ENCODE measurements around the gene DPYD.

DNA sequence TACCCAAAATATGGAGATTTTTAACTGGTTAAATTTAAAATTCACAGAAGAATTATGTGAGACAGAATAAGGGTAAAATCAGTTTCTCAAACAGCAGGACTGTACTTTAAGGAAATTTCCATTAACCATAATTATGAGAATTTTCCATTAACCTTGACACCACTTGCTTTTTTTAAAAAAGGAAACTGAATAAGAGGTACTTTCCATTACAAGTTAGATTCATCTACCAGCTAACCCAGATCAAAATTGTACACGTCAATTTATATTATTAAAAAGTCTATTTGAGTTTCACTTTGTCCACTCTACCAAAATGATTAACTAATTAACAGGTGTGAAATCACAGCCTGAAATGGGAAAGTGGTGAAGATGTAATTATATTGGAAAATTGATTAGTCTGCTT is 414.5 kb downstream of the DPYD start:
- TF ChIP-seq, protein P1, sequence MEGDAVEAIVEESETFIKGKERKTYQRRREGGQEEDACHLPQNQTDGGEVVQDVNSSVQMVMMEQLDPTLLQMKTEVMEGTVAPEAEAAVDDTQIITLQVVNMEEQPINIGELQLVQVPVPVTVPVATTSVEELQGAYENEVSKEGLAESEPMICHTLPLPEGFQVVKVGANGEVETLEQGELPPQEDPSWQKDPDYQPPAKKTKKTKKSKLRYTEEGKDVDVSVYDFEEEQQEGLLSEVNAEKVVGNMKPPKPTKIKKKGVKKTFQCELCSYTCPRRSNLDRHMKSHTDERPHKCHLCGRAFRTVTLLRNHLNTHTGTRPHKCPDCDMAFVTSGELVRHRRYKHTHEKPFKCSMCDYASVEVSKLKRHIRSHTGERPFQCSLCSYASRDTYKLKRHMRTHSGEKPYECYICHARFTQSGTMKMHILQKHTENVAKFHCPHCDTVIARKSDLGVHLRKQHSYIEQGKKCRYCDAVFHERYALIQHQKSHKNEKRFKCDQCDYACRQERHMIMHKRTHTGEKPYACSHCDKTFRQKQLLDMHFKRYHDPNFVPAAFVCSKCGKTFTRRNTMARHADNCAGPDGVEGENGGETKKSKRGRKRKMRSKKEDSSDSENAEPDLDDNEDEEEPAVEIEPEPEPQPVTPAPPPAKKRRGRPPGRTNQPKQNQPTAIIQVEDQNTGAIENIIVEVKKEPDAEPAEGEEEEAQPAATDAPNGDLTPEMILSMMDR (IDR thresholded peaks at IDR 0.05): no peak
- TF ChIP-seq POLR2A (IDR thresholded peaks at IDR 0.05): no peak

All from uterus (tissue), 2 donors.